ENCODE results near the gene GFOD2.

DNA sequence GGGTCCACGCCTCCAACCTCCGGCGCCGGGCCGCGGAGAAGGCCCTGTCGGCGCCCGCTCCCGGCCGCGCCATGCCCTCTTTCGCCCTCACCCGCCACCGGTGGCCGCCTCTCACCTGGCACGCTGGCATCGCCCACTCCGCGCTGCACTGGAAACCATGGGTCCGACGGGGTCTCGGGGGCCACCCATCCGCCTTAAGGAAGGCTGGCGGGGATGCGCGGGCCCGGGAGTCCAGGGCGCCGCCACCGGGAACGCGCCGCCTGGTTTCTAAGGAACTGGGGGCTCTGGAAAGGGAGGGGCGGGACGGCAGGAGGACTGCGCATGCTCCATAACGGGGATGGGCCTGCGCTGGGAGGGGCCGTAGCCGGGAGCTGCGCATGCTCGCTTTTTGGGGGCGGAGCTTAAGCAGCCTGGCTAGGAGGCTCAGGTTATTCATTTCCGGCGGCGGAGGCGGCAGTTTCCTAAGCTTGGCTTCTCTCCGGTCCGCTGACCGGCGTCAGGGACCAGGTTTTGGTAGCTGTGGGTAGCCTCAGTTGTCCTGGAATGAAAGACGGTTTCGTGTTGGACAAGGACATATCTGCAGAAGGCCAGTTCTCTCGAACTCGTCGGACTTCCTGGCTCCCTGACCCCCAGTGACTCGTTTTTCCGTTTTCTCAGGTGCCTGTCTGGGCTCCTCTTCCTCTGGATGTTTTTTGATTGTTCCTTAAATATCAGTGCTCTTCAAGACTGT is at the start of gene GFOD2:
- peak; percentile 11 to 76 (median 66) for TF ChIP-seq POLR2A (IDR thresholded peaks at IDR 0.05)
- TF ChIP-seq, protein P1, sequence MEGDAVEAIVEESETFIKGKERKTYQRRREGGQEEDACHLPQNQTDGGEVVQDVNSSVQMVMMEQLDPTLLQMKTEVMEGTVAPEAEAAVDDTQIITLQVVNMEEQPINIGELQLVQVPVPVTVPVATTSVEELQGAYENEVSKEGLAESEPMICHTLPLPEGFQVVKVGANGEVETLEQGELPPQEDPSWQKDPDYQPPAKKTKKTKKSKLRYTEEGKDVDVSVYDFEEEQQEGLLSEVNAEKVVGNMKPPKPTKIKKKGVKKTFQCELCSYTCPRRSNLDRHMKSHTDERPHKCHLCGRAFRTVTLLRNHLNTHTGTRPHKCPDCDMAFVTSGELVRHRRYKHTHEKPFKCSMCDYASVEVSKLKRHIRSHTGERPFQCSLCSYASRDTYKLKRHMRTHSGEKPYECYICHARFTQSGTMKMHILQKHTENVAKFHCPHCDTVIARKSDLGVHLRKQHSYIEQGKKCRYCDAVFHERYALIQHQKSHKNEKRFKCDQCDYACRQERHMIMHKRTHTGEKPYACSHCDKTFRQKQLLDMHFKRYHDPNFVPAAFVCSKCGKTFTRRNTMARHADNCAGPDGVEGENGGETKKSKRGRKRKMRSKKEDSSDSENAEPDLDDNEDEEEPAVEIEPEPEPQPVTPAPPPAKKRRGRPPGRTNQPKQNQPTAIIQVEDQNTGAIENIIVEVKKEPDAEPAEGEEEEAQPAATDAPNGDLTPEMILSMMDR (IDR thresholded peaks at IDR 0.05 in 8 of 11, conservative IDR thresholded peaks at IDR 0.05 in 3 of 11): peak in 3 of 11 experiments; percentile 20 to 32 (median 23)
- TF ChIP-seq POLR2AphosphoS5 (IDR thresholded peaks at IDR 0.05): peak; percentile 95 to 97 (median 95)
